BJ (cell line): Measurements from ENCODE around the gene IL20RA. TPM values are rescaled to one million over a fixed set of nuclear protein-coding genes. Genes with fewer than 3 reads are reported as not detected.

Experiments
- CTCF ChIA-PET: fragments of 350-600 bp; formaldehyde crosslinking; extraction: SDS; loops from one replicate; lab custom pipeline; 2021; ENCODE audit warnings: antibody characterized with exemption, inconsistent platforms; lab: Yijun Ruan, JAX
- POLR2A ChIA-PET: fragments of 300-600 bp; sonication (Branson Sonifier 250); formaldehyde crosslinking; extraction: SDS; loops from one replicate; lab custom pipeline; 2021; ENCODE audit warnings: antibody characterized with exemption; lab: Charles Lee
- DNase-seq: peaks from one replicate; pipeline ENCODE4 v3.0.0-alpha.2; 2011; ENCODE audit warnings: low read depth
- H3K27me3 ChIP-seq: 2 replicates; pipeline ENCODE4 v1.6.0; 2011; ENCODE audit warnings: low read length; ENCODE audit not compliant: control insufficient read depth, insufficient read depth
- H3K36me3 ChIP-seq: 2 replicates; pipeline ENCODE4 v1.5.1; 2011; ENCODE audit warnings: low read length; ENCODE audit not compliant: control insufficient read depth, insufficient read depth
- H3K4me3 ChIP-seq: 2 replicates; pipeline ENCODE4 v1.5.1; 2011; ENCODE audit warnings: low read depth, mild to moderate bottlenecking, control low read depth, low read length
- polyA plus RNA-seq: library from polyadenylated mRNA; depleted of rRNA; stranded (reverse); fragments of >200 nt; gene quantifications from 2 replicates; pipeline ENCODE4 v1.2.3, GENCODE V29; 2011
- TF ChIP-seq, protein P1 (sequence below): IDR thresholded peaks from 2 replicates; pipeline ENCODE4 v1.5.1; 2011; ENCODE audit warnings: low read depth, mild to moderate bottlenecking, control low read depth, inconsistent platforms, low read length, moderate library complexity; ENCODE audit not compliant: insufficient read depth

IL20RA gene
- polyA plus RNA-seq, 1 experiment = not detected

DNA sequence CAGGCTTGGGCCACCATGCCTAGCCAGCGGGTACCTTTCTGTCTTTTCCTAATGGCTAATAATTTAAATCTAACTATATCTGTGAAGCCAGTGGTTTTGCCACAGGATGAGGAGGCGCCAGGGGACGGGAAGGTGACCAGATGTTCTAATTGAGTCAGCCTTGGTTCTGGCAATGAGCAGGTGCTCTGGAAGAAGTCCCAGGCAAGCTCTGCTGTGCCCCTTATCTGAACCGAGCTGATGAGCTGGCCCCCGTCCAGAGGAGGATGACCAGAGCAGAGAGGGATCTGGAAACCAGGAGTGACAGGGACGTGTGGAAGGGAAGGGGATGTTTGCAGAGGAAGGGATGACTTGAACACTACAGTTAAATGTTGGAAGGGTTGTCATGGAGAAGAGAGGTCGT lies 75.9 kb downstream of the IL20RA start:
- Histone ChIP-seq H3K27me3 (no peaks in the 10 kb centered on the region; the same call in 1 of the 2 replicates), H3K36me3 (no peaks in the 10 kb centered on the region), H3K4me3 (no peak overlapping the region)
- ChIA-PET CTCF (interaction anchor here (0.7 to 1.8 kb wide), 7 partner anchors 10 to 51 kb away, joined by 3 to 8 read pairs (median 4); no protein-coding TSS in a partner anchor), POLR2A (no interaction called here)
- no peak for DNase-seq
- TF ChIP-seq, protein P1, sequence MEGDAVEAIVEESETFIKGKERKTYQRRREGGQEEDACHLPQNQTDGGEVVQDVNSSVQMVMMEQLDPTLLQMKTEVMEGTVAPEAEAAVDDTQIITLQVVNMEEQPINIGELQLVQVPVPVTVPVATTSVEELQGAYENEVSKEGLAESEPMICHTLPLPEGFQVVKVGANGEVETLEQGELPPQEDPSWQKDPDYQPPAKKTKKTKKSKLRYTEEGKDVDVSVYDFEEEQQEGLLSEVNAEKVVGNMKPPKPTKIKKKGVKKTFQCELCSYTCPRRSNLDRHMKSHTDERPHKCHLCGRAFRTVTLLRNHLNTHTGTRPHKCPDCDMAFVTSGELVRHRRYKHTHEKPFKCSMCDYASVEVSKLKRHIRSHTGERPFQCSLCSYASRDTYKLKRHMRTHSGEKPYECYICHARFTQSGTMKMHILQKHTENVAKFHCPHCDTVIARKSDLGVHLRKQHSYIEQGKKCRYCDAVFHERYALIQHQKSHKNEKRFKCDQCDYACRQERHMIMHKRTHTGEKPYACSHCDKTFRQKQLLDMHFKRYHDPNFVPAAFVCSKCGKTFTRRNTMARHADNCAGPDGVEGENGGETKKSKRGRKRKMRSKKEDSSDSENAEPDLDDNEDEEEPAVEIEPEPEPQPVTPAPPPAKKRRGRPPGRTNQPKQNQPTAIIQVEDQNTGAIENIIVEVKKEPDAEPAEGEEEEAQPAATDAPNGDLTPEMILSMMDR = no peak

DNA sequence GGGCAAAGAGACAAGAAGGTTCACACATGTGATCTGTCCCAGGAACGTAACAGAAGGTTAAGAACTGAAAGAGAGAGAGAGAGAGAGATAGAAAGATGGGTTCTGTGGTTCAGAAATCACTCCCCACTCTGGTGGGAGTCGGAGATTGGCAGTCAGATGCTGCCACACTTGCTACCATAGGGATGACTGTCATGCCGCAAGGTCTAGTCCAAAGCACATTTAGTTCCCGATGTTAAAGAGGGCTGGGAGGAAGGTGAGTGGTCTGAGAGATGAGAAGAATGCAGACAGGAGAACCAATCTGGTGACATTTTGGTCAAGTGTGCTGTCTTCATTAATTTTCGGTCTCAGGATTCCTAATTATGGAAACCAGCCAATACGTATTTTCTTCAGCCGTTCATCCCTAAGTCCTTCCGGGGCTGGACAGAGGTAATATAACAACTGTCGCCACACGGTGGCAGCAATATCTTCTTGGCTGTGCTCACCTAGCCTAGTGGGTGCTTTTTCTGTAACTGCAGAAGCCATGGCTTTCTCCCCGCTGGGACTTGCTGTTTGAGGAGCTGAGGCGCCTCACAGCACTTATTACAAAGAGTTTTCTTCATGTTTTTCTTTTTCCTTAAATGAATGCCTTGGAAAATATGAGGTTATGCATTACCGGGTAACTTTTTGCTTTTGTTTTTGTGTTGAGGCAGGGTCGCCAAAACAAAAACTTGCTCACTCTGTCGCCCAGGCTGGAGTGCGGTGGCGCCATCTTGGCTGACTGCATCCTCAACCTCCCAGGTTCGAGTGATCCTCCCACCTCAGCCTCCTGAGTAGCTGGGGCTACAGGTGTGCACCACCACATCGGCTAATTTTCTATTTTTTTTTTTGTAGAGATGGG lies 76.7 kb downstream of the IL20RA start:
- CTCF ChIA-PET = interaction anchor here (0.7 to 1.8 kb wide), 7 partner anchors 9 to 52 kb away, joined by 3 to 8 read pairs (median 4); no protein-coding TSS in a partner anchor
- H3K36me3 ChIP-seq = no peaks in the 10 kb centered on the region
- H3K4me3 ChIP-seq = no peak overlapping the region
- DNase-seq = peak; percentile 4
- POLR2A ChIA-PET = no interaction called here
- peaks cover 2% of the 10 kb centered on the region for H3K27me3 ChIP-seq
- TF ChIP-seq, protein P1 = peak; percentile 62

DNA sequence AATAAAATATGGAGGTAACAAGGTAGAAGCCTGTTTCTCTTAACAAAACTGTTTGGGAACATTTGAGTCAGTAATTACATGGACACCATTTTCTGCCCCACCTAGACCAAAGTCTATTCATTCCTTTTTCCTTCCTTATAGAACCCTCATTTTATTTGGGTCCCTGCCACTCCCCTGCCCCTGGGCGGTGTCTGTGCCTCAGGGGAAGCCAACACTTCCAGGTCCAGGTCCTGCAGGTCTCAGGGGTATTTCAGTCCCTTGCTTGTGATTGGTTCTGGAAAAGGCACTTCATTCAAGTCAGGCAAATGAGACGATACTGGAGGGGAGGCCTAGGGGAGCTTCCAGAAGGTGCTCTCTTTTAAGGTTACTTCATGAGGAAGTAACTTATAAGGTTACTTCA lies 80.4 kb downstream of the IL20RA start:
- CTCF ChIA-PET = interaction anchor here (0.6 to 0.8 kb wide), 2 partner anchors 118 to 740 kb away, joined by 3 to 7 read pairs; no protein-coding TSS in a partner anchor
- DNase-seq = no peak
- TF ChIP-seq, protein P1 = no peak
- Histone ChIP-seq H3K36me3 (no peaks in the 10 kb centered on the region), H3K4me3 (no peak overlapping the region), H3K27me3 (peaks cover 2% of the 10 kb centered on the region)
- POLR2A ChIA-PET = no interaction called here

DNA sequence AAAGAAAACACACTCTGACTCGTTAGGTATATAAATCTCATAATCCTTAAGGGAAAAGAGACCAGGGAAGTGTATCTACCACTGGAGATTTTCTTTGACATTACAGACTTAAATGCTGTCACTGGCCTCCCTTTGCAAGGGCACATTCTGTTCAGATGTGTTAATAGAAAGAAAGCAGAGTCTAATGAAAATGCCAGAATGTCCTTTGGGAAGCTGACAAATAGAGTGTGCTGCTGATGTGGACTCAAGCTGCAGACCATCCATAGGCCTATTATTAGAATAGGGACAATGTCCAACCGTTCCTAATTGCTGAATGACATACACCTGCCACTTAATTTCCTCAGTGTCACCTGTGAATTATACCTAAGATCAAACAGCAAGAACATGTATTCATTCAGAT lies 81.5 kb downstream of the IL20RA start:
- no peak for DNase-seq
- peaks cover 2% of the 10 kb centered on the region for H3K27me3 ChIP-seq
- POLR2A ChIA-PET = no interaction called here
- TF ChIP-seq, protein P1 = no peak
- CTCF ChIA-PET = interaction anchor here (0.6 kb wide), 2 partner anchors 78 to 576 kb away, joined by 3 to 4 read pairs; no protein-coding TSS in a partner anchor
- H3K4me3 ChIP-seq = no peak overlapping the region
- H3K36me3 ChIP-seq = no peaks in the 10 kb centered on the region

DNA sequence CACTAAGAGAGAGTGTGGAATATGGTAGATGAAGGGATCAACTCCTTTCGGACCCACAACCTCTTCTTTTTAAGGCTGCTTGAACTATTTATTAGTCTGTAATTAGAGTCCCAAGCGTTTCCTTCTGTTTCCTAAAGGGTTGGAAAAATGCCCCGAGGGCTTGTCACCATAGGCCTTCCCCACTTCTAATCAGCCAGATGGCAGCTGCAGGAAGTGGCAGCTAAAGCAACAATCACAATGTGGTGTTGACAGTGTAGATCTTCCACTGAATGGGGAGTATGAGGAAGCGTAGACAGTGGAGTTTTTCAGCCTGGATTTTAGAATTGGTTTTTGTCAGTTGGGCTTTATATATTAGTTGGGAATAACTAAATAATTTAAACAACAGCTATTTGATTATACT lies 82.1 kb downstream of the IL20RA start:
- ChIA-PET CTCF (interaction anchor here (0.5 to 0.6 kb wide), 2 partner anchors 79 to 324 kb away, joined by 3 to 5 read pairs; no protein-coding TSS in a partner anchor), POLR2A (no interaction called here)
- TF ChIP-seq, protein P1 = no peak
- Histone ChIP-seq H3K36me3 (no peaks in the 10 kb centered on the region), H3K27me3 (peaks cover 2% of the 10 kb centered on the region), H3K4me3 (no peak overlapping the region)
- DNase-seq = no peak
